Neural cell (in vitro differentiated cells): ENCODE results near the gene HIPK1. TPM values are rescaled to one million over a fixed set of nuclear protein-coding genes. Genes with fewer than 3 reads are reported as not detected.

ENCODE experiments used
- H2AFZ ChIP-seq: fragments of 200-600, 300-800 bp; sonication (generic), shearing (Covaris generic); 2 replicates; pipeline ENCODE4 v1.6.0; 2014; ENCODE audit warnings: low read depth, mild to moderate bottlenecking, antibody characterized with exemption, low read length, moderate library complexity
- H3F3A ChIP-seq: fragments of 200-600 bp; shearing (Covaris generic); 2 replicates; pipeline ENCODE4 v1.6.1; 2016; ENCODE audit warnings: mild to moderate bottlenecking, moderate library complexity, mixed read lengths, antibody characterized with exemption, low read length; ENCODE audit not compliant: insufficient read depth, poor library complexity, severe bottlenecking
- H3K27ac ChIP-seq: fragments of 200-600, 300-800 bp; sonication (generic), shearing (Covaris generic); 2 replicates; pipeline ENCODE4 v1.5.1; 2014; ENCODE audit warnings: mild to moderate bottlenecking, low read length, moderate library complexity
- H3K27me3 ChIP-seq: fragments of 300-800, 200-600 bp; sonication (generic), shearing (Covaris generic); 2 replicates; pipeline ENCODE4 v1.6.0; 2014; ENCODE audit warnings: mild to moderate bottlenecking, low read depth, low read length, moderate library complexity; ENCODE audit not compliant: insufficient read depth
- H3K36me3 ChIP-seq: fragments of 300-800, 200-600 bp; sonication (generic), shearing (Covaris generic); 2 replicates; pipeline ENCODE4 v1.5.1; 2014; ENCODE audit warnings: mild to moderate bottlenecking, antibody characterized with exemption, low read length, moderate library complexity; ENCODE audit not compliant: insufficient read depth
- H3K4me2 ChIP-seq: fragments of 300-800, 200-600 bp; sonication (generic), shearing (Covaris generic); 2 replicates; pipeline ENCODE4 v1.6.0; 2014; ENCODE audit warnings: mild to moderate bottlenecking, low read length
- H3K4me3 ChIP-seq: fragments of 300-800, 200-600 bp; sonication (generic), shearing (Covaris generic); 2 replicates; pipeline ENCODE4 v1.5.1; 2014; ENCODE audit warnings: mild to moderate bottlenecking, low read length, moderate library complexity
- H3K79me2 ChIP-seq: fragments of 200-600 bp; shearing (Covaris generic); replicated peaks from 2 replicates; pipeline ENCODE4 v1.6.0; 2014; ENCODE audit warnings: mild to moderate bottlenecking, low read length, moderate library complexity; ENCODE audit not compliant: insufficient read depth
- H3K9ac ChIP-seq: fragments of 300-800, 200-600 bp; sonication (generic), shearing (Covaris generic); 2 replicates; pipeline ENCODE4 v1.6.1; 2016; ENCODE audit warnings: mild to moderate bottlenecking, low read length, mixed read lengths
- H3K9me2 ChIP-seq: fragments of 200-600 bp; shearing (Covaris generic); 2 replicates; pipeline ENCODE4 v1.6.1; 2016; ENCODE audit warnings: mild to moderate bottlenecking, low read length, mixed read lengths; ENCODE audit not compliant: insufficient read depth
- H3K9me3 ChIP-seq: fragments of 200-600, 300-800 bp; sonication (generic), shearing (Covaris generic); 2 replicates; pipeline ENCODE4 v1.6.1; 2016; ENCODE audit warnings: mild to moderate bottlenecking, mixed run types, low read length, moderate library complexity, mixed read lengths
- H4K20me1 ChIP-seq: fragments of 200-600 bp; shearing (Covaris generic); 2 replicates; pipeline ENCODE4 v1.6.1; 2016; ENCODE audit warnings: mild to moderate bottlenecking, mixed run types; ENCODE audit not compliant: insufficient read depth
- CTCF ChIP-seq: fragments of 450-650 bp; IDR thresholded peaks from 2 replicates; pipeline ENCODE4 v1.5.1; 2014; ENCODE audit warnings: antibody characterized with exemption, mild to moderate bottlenecking, moderate library complexity; ENCODE audit not compliant: poor library complexity, severe bottlenecking
- EP300 ChIP-seq: fragments of 450-650 bp; conservative IDR thresholded peaks from 2 replicates; pipeline ENCODE4 v1.6.1; 2014; ENCODE audit warnings: antibody characterized with exemption, mild to moderate bottlenecking, moderate library complexity; ENCODE audit not compliant: poor library complexity, severe bottlenecking
- EZH2 ChIP-seq: fragments of 200-600, 300-800 bp; shearing (Covaris generic), sonication (generic); IDR thresholded peaks from 2 replicates; pipeline ENCODE4 v1.6.1; 2014; ENCODE audit warnings: antibody characterized with exemption, low read length, borderline replicate concordance, mild to moderate bottlenecking; ENCODE audit not compliant: insufficient read depth, poor library complexity, severe bottlenecking
- MXI1 ChIP-seq: fragments of 450-650 bp; conservative IDR thresholded peaks from 2 replicates; pipeline ENCODE4 v1.6.1; 2014; ENCODE audit warnings: antibody characterized with exemption, mild to moderate bottlenecking; ENCODE audit not compliant: poor library complexity, severe bottlenecking
- POLR2AphosphoS5 ChIP-seq: IDR thresholded peaks from 2 replicates; pipeline ENCODE4 v1.6.1; 2012
- RAD21 ChIP-seq: fragments of 450-650 bp; conservative IDR thresholded peaks from 2 replicates; pipeline ENCODE4 v1.6.1; 2014; ENCODE audit warnings: antibody characterized with exemption, mild to moderate bottlenecking, moderate library complexity
- REST ChIP-seq: IDR thresholded peaks from 2 replicates; pipeline ENCODE4 v1.6.1; 2012; ENCODE audit warnings: borderline replicate concordance
- SMC3 ChIP-seq: fragments of 450-650 bp; conservative IDR thresholded peaks from 2 replicates; pipeline ENCODE4 v1.6.1; 2014; ENCODE audit warnings: antibody characterized with exemption, mild to moderate bottlenecking, moderate library complexity; ENCODE audit not compliant: poor library complexity
- TAF1 ChIP-seq: IDR thresholded peaks from 2 replicates; pipeline ENCODE4 v1.6.1; 2012; ENCODE audit warnings: low read depth
- polyA plus RNA-seq: library from polyadenylated mRNA; depleted of rRNA; stranded (reverse); fragments of >200 nt; gene quantifications from 2 replicates; pipeline ENCODE4 v1.2.3, GENCODE V29; 2014

Gene HIPK1
- polyA plus RNA-seq, 1 donor from 2014 or later = 22.9 TPM

GRCh38 chr1:113922957-113923356, 6.2 kb upstream of the HIPK1 start:
- Histone ChIP-seq H2AFZ (no peak overlapping the region), H3K9me3 (no peaks in the 10 kb centered on the region), H3K4me2 (no peak overlapping the region), H3K4me3 (no peak overlapping the region), H3F3A (no peaks in the 10 kb centered on the region), H3K27me3 (no peaks in the 10 kb centered on the region), H3K27ac (no peak overlapping the region), H3K36me3 (no peaks in the 10 kb centered on the region), H4K20me1 (no peaks in the 10 kb centered on the region), H3K9ac (no peak overlapping the region), H3K79me2 (no peaks in the 10 kb centered on the region), H3K9me2 (no peaks in the 10 kb centered on the region)
- TF ChIP-seq REST (no peak), RAD21 (no peak), CTCF (no peak), SMC3 (no peak), EP300 (no peak), POLR2AphosphoS5 (no peak), EZH2 (no peak), MXI1 (no peak), TAF1 (no peak)

GRCh38 chr1:113924473-113924872, 4.7 kb upstream of the HIPK1 start:
- no peaks in the 10 kb centered on the region for H3K27me3 ChIP-seq
- H3K27ac ChIP-seq = no peak overlapping the region
- no peak overlapping the region for H3K9ac ChIP-seq
- no peaks in the 10 kb centered on the region for H3K36me3 ChIP-seq
- no peaks in the 10 kb centered on the region for H3K9me3 ChIP-seq
- H3K4me2 ChIP-seq = no peak overlapping the region
- no peaks in the 10 kb centered on the region for H3K9me2 ChIP-seq
- H2AFZ ChIP-seq = no peak overlapping the region
- H3K4me3 ChIP-seq = no peak overlapping the region
- H3K79me2 ChIP-seq = no peaks in the 10 kb centered on the region
- no peaks in the 10 kb centered on the region for H4K20me1 ChIP-seq
- TF ChIP-seq CTCF (no peak), EP300 (no peak), REST (no peak), POLR2AphosphoS5 (no peak), TAF1 (no peak), SMC3 (no peak), MXI1 (no peak), EZH2 (no peak), RAD21 (no peak)
- H3F3A ChIP-seq = no peaks in the 10 kb centered on the region
